GM21360 (cell line): ENCODE results near the gene ATP8A1.
"Not testable (repeated sequence)": the region's sequence is repeated elsewhere in the genome, so short reads cannot be mapped to it uniquely, and the experiment has no call there.

Experiments used
- ATAC-seq: cut with Tn5 transposase; IDR thresholded peaks from one replicate; pipeline ENCODE4 v1.9.1; 2021; ENCODE audit warnings: mild to moderate bottlenecking, moderate library complexity; ENCODE audit not compliant: unreplicated experiment

ATP8A1 gene

GRCh38 chr4:42513748-42514492, 143.0 kb downstream of the ATP8A1 start:
- ATAC-seq, result no peak

GRCh38 chr4:42512226-42512625, 144.7 kb downstream of the ATP8A1 start:
- no peak for ATAC-seq

GRCh38 chr4:42510225-42510624, 146.7 kb downstream of the ATP8A1 start:
- no peak for ATAC-seq

- no peak for ATAC-seq
Observed at GRCh38 chr4:42501624-42502401, 155.1 kb downstream of the ATP8A1 start.

GRCh38 chr4:42498040-42498439, 158.9 kb downstream of the ATP8A1 start:
- ATAC-seq, result no peak

GRCh38 chr4:42497142-42497910, 159.6 kb downstream of the ATP8A1 start:
- ATAC-seq, result no peak

GRCh38 chr4:42492962-42493361, 163.9 kb downstream of the ATP8A1 start:
- no peak for ATAC-seq

- ATAC-seq, result peak; percentile 5
Observed at GRCh38 chr4:42490015-42490414, 166.9 kb downstream of the ATP8A1 start.

GRCh38 chr4:42489095-42489494, 167.8 kb downstream of the ATP8A1 start:
- peak; percentile 72 for ATAC-seq

GRCh38 chr4:42488554-42488953, 168.4 kb downstream of the ATP8A1 start:
- no peak for ATAC-seq

- peak; percentile 82 for ATAC-seq
Observed at GRCh38 chr4:42488114-42488513, 168.8 kb downstream of the ATP8A1 start.

GRCh38 chr4:42487230-42487629, 169.7 kb downstream of the ATP8A1 start:
- no peak for ATAC-seq

GRCh38 chr4:42486156-42486555, 170.7 kb downstream of the ATP8A1 start:
- ATAC-seq, result not testable (repeated sequence)

GRCh38 chr4:42484630-42485029, 172.3 kb downstream of the ATP8A1 start:
- no peak for ATAC-seq

GRCh38 chr4:42483426-42484379, 173.2 kb downstream of the ATP8A1 start:
- no peak for ATAC-seq

- no peak for ATAC-seq
Observed at GRCh38 chr4:42482516-42483327, 174.2 kb downstream of the ATP8A1 start.

GRCh38 chr4:42480717-42481116, 176.2 kb downstream of the ATP8A1 start:
- no peak for ATAC-seq

- no peak for ATAC-seq
Observed at GRCh38 chr4:42480281-42480680, 176.6 kb downstream of the ATP8A1 start.

GRCh38 chr4:42478946-42479345, 178.0 kb downstream of the ATP8A1 start:
- no peak for ATAC-seq

GRCh38 chr4:42478509-42478908, 178.4 kb downstream of the ATP8A1 start:
- ATAC-seq, result no peak
